Thyroid gland (tissue), 4 donors: Measurements from ENCODE around the gene STAC.
"Not testable (repeated sequence)": the region's sequence is repeated elsewhere in the genome, so short reads cannot be mapped to it uniquely, and the experiment has no call there.

Experiments used
- CTCF ChIP-seq, 6 experiments: fragments of 200-600 bp in 3 of 6; fragments of 450-650 bp in 3 of 6; sonication (generic) in 3 of 6; IDR thresholded peaks; one replicate each; pipeline ENCODE4 v1.5.1; 2016 to 2019; ENCODE audit warnings: antibody characterized with exemption in 6 of 6, mild to moderate bottlenecking in 2 of 6, inconsistent platforms in 1 of 6, moderate library complexity in 1 of 6
- POLR2A ChIP-seq, 2 donors: fragments of 450-650 bp; IDR thresholded peaks; one replicate each; pipeline ENCODE4 v1.6.1; 2017; ENCODE audit warnings: antibody characterized with exemption in 2 of 2, mild to moderate bottlenecking in 2 of 2, moderate library complexity in 1 of 2

GRCh38 chr3:36453213-36453612 is 72.9 kb downstream of the STAC start:
- not testable (repeated sequence) for TF ChIP-seq POLR2A, CTCF (IDR thresholded peaks at IDR 0.05)
